Measurements from ENCODE around the gene PLXNA4.

DNA sequence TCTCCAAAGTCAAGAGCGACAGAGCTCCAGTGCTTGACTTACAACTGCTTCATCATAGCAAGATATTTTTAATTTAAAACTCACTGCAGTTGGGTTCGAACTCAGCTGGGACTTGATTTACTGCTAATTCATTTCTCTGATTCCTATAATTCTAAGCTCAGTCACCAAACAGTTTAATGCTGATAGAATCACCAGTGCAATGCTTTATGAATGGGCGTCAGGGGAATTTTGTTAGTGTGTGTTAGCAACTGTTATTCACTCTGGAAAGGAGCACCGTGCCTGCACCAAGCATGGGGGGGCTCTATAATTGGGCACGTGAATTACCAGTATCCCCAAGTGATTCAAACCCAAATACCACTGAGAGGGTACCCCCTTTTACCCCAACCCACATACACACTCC is 10.4 kb downstream of the PLXNA4 start:
- TF ChIP-seq EGR1 (IDR thresholded peaks at IDR 0.05; ENCODE audit: low read depth in 2 of 2), result no peak
- TF ChIP-seq, protein P1, sequence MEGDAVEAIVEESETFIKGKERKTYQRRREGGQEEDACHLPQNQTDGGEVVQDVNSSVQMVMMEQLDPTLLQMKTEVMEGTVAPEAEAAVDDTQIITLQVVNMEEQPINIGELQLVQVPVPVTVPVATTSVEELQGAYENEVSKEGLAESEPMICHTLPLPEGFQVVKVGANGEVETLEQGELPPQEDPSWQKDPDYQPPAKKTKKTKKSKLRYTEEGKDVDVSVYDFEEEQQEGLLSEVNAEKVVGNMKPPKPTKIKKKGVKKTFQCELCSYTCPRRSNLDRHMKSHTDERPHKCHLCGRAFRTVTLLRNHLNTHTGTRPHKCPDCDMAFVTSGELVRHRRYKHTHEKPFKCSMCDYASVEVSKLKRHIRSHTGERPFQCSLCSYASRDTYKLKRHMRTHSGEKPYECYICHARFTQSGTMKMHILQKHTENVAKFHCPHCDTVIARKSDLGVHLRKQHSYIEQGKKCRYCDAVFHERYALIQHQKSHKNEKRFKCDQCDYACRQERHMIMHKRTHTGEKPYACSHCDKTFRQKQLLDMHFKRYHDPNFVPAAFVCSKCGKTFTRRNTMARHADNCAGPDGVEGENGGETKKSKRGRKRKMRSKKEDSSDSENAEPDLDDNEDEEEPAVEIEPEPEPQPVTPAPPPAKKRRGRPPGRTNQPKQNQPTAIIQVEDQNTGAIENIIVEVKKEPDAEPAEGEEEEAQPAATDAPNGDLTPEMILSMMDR (IDR thresholded peaks at IDR 0.05; ENCODE audit: low read depth, low read length, missing input control), result no peak
- TF ChIP-seq, protein P2, sequence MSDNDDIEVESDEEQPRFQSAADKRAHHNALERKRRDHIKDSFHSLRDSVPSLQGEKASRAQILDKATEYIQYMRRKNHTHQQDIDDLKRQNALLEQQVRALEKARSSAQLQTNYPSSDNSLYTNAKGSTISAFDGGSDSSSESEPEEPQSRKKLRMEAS (IDR thresholded peaks at IDR 0.05), result no peak
- TF ChIP-seq, protein P3, sequence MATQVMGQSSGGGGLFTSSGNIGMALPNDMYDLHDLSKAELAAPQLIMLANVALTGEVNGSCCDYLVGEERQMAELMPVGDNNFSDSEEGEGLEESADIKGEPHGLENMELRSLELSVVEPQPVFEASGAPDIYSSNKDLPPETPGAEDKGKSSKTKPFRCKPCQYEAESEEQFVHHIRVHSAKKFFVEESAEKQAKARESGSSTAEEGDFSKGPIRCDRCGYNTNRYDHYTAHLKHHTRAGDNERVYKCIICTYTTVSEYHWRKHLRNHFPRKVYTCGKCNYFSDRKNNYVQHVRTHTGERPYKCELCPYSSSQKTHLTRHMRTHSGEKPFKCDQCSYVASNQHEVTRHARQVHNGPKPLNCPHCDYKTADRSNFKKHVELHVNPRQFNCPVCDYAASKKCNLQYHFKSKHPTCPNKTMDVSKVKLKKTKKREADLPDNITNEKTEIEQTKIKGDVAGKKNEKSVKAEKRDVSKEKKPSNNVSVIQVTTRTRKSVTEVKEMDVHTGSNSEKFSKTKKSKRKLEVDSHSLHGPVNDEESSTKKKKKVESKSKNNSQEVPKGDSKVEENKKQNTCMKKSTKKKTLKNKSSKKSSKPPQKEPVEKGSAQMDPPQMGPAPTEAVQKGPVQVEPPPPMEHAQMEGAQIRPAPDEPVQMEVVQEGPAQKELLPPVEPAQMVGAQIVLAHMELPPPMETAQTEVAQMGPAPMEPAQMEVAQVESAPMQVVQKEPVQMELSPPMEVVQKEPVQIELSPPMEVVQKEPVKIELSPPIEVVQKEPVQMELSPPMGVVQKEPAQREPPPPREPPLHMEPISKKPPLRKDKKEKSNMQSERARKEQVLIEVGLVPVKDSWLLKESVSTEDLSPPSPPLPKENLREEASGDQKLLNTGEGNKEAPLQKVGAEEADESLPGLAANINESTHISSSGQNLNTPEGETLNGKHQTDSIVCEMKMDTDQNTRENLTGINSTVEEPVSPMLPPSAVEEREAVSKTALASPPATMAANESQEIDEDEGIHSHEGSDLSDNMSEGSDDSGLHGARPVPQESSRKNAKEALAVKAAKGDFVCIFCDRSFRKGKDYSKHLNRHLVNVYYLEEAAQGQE (IDR thresholded peaks at IDR 0.05), result no peak
- no peak for TF ChIP-seq YY1 (IDR thresholded peaks at IDR 0.05)
- TF ChIP-seq FOXA1 (IDR thresholded peaks at IDR 0.05), result no peak
- TF ChIP-seq SP1 (IDR thresholded peaks at IDR 0.05), result no peak
- no peak for TF ChIP-seq RAD21 (IDR thresholded peaks at IDR 0.05)
- TF ChIP-seq TAF1 (conservative IDR thresholded peaks at IDR 0.05), result no peak
- TF ChIP-seq, protein P4, sequence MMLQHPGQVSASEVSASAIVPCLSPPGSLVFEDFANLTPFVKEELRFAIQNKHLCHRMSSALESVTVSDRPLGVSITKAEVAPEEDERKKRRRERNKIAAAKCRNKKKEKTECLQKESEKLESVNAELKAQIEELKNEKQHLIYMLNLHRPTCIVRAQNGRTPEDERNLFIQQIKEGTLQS (IDR thresholded peaks at IDR 0.05), result no peak
